Measurements from ENCODE around the gene KMT2C. TPM values are rescaled to one million over a fixed set of nuclear protein-coding genes. Genes with fewer than 3 reads are reported as not detected.
"Not testable (repeated sequence)": the region's sequence is repeated elsewhere in the genome, so short reads cannot be mapped to it uniquely, and the experiment has no call there.

KMT2C gene
- total RNA-seq, 3 donors from 2014 or later (not counting 1 experiment from before 2014, with no cell fraction given) = 159 to 177 (median 167) TPM

DNA sequence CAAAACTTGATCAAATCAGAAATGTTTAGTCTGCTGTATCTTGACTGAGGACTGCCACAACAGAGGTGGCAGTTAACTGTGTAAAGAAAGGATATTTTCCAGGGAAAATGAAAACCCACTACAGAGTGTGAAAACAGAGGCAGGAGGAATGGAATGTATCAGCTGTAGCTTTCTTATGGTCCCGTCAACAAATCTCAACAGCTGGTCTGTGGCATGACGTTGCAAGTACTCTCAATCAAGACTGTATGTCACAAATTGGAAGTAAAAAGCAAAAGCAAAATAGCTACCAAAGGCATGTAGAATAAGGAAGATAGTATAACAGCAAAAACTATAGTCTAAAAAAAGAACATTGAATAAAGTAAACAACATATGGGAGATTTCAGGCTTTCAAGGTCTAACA is 123.5 kb downstream of the KMT2C start:
- WGBS (ENCODE audit: insufficient coverage) = 86% methylated on average over 2 of the region's 2 CpGs
- H3K36me3 ChIP-seq (ENCODE audit: control insufficient read depth, insufficient read depth, low read length) = peaks cover 25% of the 10 kb centered on the region
- Mint-ChIP-seq H3K27ac (peak overlapping the region in 1 of 2 donors; percentile 8), H3K4me3 (no peak overlapping the region), H3K27me3 (ENCODE audit: low read depth in 2 of 2) (no peaks in the 10 kb centered on the region), H3K9me3 (no peaks in the 10 kb centered on the region), H3K4me1 (peaks cover 44 to 45% of the 10 kb centered on the region in 2 donors), H3K36me3 (no peaks in the 10 kb centered on the region)
- intact Hi-C loops (cut with micrococcal nuclease) = no loop called here
- no peaks in the 10 kb centered on the region for H3K9me3 ChIP-seq (ENCODE audit: control insufficient read depth, insufficient read depth, low read length)
- no peak overlapping the region for H3K27ac ChIP-seq (ENCODE audit: low read length)
- no peak for ATAC-seq
- H3K4me1 ChIP-seq (ENCODE audit: control insufficient read depth, insufficient read depth, low read length) = peaks cover 3% of the 10 kb centered on the region
- TF ChIP-seq, protein P1, sequence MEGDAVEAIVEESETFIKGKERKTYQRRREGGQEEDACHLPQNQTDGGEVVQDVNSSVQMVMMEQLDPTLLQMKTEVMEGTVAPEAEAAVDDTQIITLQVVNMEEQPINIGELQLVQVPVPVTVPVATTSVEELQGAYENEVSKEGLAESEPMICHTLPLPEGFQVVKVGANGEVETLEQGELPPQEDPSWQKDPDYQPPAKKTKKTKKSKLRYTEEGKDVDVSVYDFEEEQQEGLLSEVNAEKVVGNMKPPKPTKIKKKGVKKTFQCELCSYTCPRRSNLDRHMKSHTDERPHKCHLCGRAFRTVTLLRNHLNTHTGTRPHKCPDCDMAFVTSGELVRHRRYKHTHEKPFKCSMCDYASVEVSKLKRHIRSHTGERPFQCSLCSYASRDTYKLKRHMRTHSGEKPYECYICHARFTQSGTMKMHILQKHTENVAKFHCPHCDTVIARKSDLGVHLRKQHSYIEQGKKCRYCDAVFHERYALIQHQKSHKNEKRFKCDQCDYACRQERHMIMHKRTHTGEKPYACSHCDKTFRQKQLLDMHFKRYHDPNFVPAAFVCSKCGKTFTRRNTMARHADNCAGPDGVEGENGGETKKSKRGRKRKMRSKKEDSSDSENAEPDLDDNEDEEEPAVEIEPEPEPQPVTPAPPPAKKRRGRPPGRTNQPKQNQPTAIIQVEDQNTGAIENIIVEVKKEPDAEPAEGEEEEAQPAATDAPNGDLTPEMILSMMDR (IDR thresholded peaks at IDR 0.05) = no peak
- no peak overlapping the region for H3K4me3 ChIP-seq (ENCODE audit: low read length)
- no peaks in the 10 kb centered on the region for H3K27me3 ChIP-seq (ENCODE audit: control insufficient read depth, insufficient read depth, low read length)
- no peak for DNase-seq

DNA sequence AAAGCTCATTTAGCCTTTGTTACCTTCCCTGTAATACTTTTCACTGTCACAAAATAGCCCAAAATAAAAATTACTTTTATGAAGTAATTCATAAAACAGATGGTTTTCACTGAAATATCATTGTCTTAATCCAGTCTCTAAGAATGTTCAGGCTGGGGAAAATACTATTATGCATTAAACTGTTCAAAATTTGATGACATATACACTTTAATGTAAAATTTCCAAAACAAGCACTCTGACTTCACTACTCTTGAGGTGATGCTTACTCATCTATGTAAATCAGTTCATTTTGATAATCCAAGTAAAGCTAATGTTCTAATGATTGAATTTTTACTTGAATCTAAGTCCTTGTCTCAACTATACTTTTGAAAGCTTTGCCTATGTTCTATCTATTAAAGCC is 127.9 kb downstream of the KMT2C start:
- no peaks in the 10 kb centered on the region for H3K36me3 Mint-ChIP-seq
- no peak for ATAC-seq
- Histone ChIP-seq H3K4me3 (ENCODE audit: low read length) (no peak overlapping the region), H3K36me3 (ENCODE audit: control insufficient read depth, insufficient read depth, low read length) (peaks cover 40% of the 10 kb centered on the region), H3K27me3 (ENCODE audit: control insufficient read depth, insufficient read depth, low read length) (no peaks in the 10 kb centered on the region), H3K9me3 (ENCODE audit: control insufficient read depth, insufficient read depth, low read length) (no peaks in the 10 kb centered on the region), H3K4me1 (ENCODE audit: control insufficient read depth, insufficient read depth, low read length) (no peaks in the 10 kb centered on the region), H3K27ac (ENCODE audit: low read length) (no peak overlapping the region)
- no peaks in the 10 kb centered on the region for H3K9me3 Mint-ChIP-seq
- peak overlapping the region in 1 of 2 donors; percentile 25 for H3K27ac Mint-ChIP-seq
- H3K4me3 Mint-ChIP-seq = no peak overlapping the region
- intact Hi-C loops (cut with micrococcal nuclease) = no loop called here
- TF ChIP-seq, protein P1 (IDR thresholded peaks at IDR 0.05) = no peak
- no peak for DNase-seq
- H3K27me3 Mint-ChIP-seq (ENCODE audit: low read depth in 2 of 2) = no peaks in the 10 kb centered on the region
- peaks cover 8 to 11% of the 10 kb centered on the region in 2 donors for H3K4me1 Mint-ChIP-seq

DNA sequence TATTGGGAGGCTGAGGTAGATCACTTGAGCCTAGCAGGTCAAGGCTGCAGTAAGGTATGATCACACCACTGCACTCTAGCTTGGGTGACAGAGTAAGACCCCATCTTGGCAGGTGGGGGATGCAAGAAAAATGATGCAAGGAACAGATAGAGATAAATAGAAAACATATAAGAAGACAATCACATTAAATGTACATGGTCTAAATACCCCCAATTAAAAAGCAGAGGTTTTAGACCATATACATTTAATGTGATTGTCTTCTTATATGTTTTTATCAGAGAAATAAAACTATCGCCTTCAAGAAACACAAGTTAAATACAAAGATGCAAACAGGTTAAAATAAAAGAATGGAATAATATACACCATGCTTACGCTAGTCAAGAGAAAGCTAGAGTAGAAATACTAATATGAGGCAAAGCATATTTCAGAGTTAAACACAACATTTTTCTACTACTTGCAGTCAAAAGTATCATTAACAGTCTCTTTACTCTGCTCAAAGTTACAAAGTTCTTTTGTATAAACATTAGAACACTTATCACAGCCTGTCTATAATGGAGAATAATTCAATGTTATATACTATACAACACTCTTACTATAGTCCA is 136.2 kb downstream of the KMT2C start:
- H3K4me3 Mint-ChIP-seq; H3K27me3 Mint-ChIP-seq (ENCODE audit: low read depth in 2 of 2); H3K9me3 ChIP-seq (ENCODE audit: control insufficient read depth, insufficient read depth, low read length); H3K27ac Mint-ChIP-seq; H3K36me3 ChIP-seq (ENCODE audit: control insufficient read depth, insufficient read depth, low read length); DNase-seq; H3K36me3 Mint-ChIP-seq; H3K9me3 Mint-ChIP-seq; H3K27ac ChIP-seq (ENCODE audit: low read length); H3K4me1 ChIP-seq (ENCODE audit: control insufficient read depth, insufficient read depth, low read length); intact Hi-C loops (cut with micrococcal nuclease); ATAC-seq; H3K27me3 ChIP-seq (ENCODE audit: control insufficient read depth, insufficient read depth, low read length); H3K4me3 ChIP-seq (ENCODE audit: low read length): not testable (repeated sequence)
- WGBS (ENCODE audit: insufficient coverage) = no CpG with 5 or more reads among the region's 2 CpGs
- H3K4me1 Mint-ChIP-seq = peaks cover 20 to 31% of the 10 kb centered on the region in 2 donors

DNA sequence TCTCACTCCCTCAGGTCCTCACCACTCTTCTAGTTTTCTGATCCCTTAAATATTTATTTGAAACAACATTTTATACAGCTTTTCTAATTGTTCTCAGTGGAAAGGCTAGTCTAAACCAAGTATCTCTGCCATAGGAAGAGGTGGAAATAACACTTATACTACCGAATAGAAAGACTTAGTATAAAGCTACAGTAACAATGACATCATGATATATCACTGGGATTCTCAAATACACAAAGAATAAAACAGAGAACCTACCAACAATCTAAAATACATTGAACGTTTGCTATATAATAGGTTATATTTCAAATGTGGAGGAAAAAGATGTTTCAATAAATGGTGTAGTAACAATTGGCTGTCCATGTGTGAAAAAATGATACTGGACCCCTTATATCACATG is 142.9 kb downstream of the KMT2C start:
- H3K4me3 Mint-ChIP-seq = no peak overlapping the region
- WGBS (ENCODE audit: insufficient coverage) = no CpG with 5 or more reads among the region's 2 CpGs
- Histone ChIP-seq H3K9me3 (ENCODE audit: control insufficient read depth, insufficient read depth, low read length) (peaks cover 4% of the 10 kb centered on the region), H3K4me1 (ENCODE audit: control insufficient read depth, insufficient read depth, low read length) (no peaks in the 10 kb centered on the region), H3K36me3 (ENCODE audit: control insufficient read depth, insufficient read depth, low read length) (peaks cover 11% of the 10 kb centered on the region), H3K27ac (ENCODE audit: low read length) (no peak overlapping the region), H3K4me3 (ENCODE audit: low read length) (no peak overlapping the region), H3K27me3 (ENCODE audit: control insufficient read depth, insufficient read depth, low read length) (no peaks in the 10 kb centered on the region)
- ATAC-seq (no peak), DNase-seq (no peak)
- H3K9me3 Mint-ChIP-seq = peaks cover 0 to 3% of the 10 kb centered on the region in 2 donors
- H3K4me1 Mint-ChIP-seq = peaks cover 20 to 22% of the 10 kb centered on the region in 2 donors
- no peaks in the 10 kb centered on the region for H3K27me3 Mint-ChIP-seq (ENCODE audit: low read depth in 2 of 2)
- TF ChIP-seq, protein P1 (IDR thresholded peaks at IDR 0.05) = no peak
- intact Hi-C loops (cut with micrococcal nuclease) = no loop called here
- peak overlapping the region in 1 of 2 donors; percentile 28 for H3K27ac Mint-ChIP-seq
- H3K36me3 Mint-ChIP-seq = peaks cover 11% of the 10 kb centered on the region

DNA sequence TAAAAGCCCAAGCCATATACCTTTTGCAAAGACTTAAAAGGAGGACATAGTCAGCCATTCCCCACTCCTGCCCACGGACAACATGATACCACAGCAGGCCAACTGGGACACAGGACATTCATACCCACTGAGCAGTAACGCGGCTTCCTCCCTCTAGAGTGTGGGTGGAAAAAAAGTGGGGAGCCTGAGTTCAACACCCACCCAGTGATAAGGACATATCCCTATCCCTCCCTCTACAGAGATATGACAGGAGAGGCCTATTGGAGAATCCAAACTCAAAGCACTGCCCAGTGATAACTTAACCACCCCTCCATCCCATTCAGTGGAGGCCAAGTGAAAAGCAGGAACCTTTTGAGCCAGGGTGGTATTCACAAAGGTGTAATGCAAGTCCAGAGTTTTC is 148.8 kb downstream of the KMT2C start:
- H3K9me3 ChIP-seq (ENCODE audit: control insufficient read depth, insufficient read depth, low read length); H3K4me3 ChIP-seq (ENCODE audit: low read length); H3K4me1 Mint-ChIP-seq; H3K36me3 ChIP-seq (ENCODE audit: control insufficient read depth, insufficient read depth, low read length); intact Hi-C loops (cut with micrococcal nuclease); H3K4me3 Mint-ChIP-seq; H3K27ac Mint-ChIP-seq; H3K27me3 Mint-ChIP-seq (ENCODE audit: low read depth in 2 of 2); H3K9me3 Mint-ChIP-seq; H3K4me1 ChIP-seq (ENCODE audit: control insufficient read depth, insufficient read depth, low read length); DNase-seq; H3K27ac ChIP-seq (ENCODE audit: low read length); H3K27me3 ChIP-seq (ENCODE audit: control insufficient read depth, insufficient read depth, low read length); ATAC-seq: not testable (repeated sequence)
- H3K36me3 Mint-ChIP-seq = peaks cover 14% of the 10 kb centered on the region
- no CpG with 5 or more reads among the region's 3 CpGs for WGBS (ENCODE audit: insufficient coverage)

DNA sequence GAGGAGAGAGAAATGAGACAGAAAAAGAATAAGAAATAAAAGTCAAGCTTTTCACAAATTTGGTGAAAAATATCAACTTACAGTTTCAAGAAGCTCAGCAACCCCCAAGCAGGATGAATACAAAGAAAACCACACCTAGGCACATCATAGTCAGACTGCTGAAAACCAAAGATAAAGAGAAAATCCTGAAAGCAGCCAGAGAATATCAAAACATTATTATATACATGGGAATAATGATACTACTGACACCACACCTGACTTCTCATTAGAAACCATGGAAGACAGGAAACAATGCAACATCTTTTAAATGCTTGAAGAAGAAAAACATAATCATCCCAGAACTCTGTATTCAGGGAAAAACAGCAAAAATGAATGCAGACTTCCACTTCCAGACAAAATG is 149.6 kb downstream of the KMT2C start:
- H3K27ac Mint-ChIP-seq; H3K9me3 ChIP-seq (ENCODE audit: control insufficient read depth, insufficient read depth, low read length); H3K27me3 Mint-ChIP-seq (ENCODE audit: low read depth in 2 of 2); intact Hi-C loops (cut with micrococcal nuclease); H3K4me1 Mint-ChIP-seq; ATAC-seq; H3K9me3 Mint-ChIP-seq; H3K36me3 ChIP-seq (ENCODE audit: control insufficient read depth, insufficient read depth, low read length); H3K4me3 Mint-ChIP-seq; H3K4me1 ChIP-seq (ENCODE audit: control insufficient read depth, insufficient read depth, low read length); H3K4me3 ChIP-seq (ENCODE audit: low read length); H3K27me3 ChIP-seq (ENCODE audit: control insufficient read depth, insufficient read depth, low read length); DNase-seq; H3K27ac ChIP-seq (ENCODE audit: low read length): not testable (repeated sequence)
- H3K36me3 Mint-ChIP-seq = peaks cover 14% of the 10 kb centered on the region

Measured in natural killer cell (primary cell).